Measurements from ENCODE around the gene SLCO2A1.

The SLCO2A1 gene

DNA sequence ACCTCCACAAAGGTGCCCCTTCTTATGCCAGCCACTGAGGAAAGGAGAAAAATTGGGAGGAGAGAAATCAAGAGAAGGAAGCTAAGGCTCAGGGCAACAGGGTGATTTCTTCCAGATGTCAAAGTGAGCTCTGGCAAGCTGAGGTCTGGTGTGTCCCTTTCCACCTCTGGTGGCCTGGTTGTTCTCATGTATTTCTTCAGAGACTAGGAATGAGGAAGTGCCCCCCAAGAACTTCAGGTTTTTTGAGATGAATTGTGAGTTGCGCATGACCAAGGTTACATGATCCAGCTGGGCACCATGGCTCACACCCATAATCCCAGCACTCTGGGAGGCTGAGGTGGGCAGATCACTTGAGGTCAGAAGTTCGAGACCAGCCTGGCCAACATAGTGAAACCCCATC is 139.7 kb downstream of the SLCO2A1 start:
- no peaks in the 10 kb centered on the region for H3K9me3 ChIP-seq (ENCODE audit: control insufficient read depth, insufficient read depth, low read length)
- H3K4me3 ChIP-seq (ENCODE audit: low read length) = no peak overlapping the region
- WGBS (ENCODE audit: insufficient coverage, insufficient read length) = no CpG with 5 or more reads among the region's 2 CpGs
- H3K27me3 ChIP-seq (ENCODE audit: control insufficient read depth, insufficient read depth, low read length) = peaks cover 3% of the 10 kb centered on the region; the same call in 1 of the 2 replicates
- no peak for DNase-seq (ENCODE audit: low read depth, low spot score)
- no peaks in the 10 kb centered on the region for H3K36me3 ChIP-seq (ENCODE audit: control insufficient read depth, insufficient read depth, low read length)
- H3K4me1 ChIP-seq (ENCODE audit: control insufficient read depth, insufficient read depth, low read length) = peaks cover 3% of the 10 kb centered on the region
- H3K27ac ChIP-seq (ENCODE audit: low read length) = no peak overlapping the region

GRCh38 chr3:133888726-133889340 is 140.9 kb downstream of the SLCO2A1 start:
- no peaks in the 10 kb centered on the region for H3K9me3 ChIP-seq (ENCODE audit: control insufficient read depth, insufficient read depth, low read length)
- no peak overlapping the region for H3K4me3 ChIP-seq (ENCODE audit: low read length)
- peaks cover under 1% of the 10 kb centered on the region; the same call in 1 of the 2 replicates for H3K4me1 ChIP-seq (ENCODE audit: control insufficient read depth, insufficient read depth, low read length)
- H3K27ac ChIP-seq (ENCODE audit: low read length) = no peak overlapping the region
- no peak for DNase-seq (ENCODE audit: low read depth, low spot score)
- H3K36me3 ChIP-seq (ENCODE audit: control insufficient read depth, insufficient read depth, low read length) = no peaks in the 10 kb centered on the region
- WGBS (ENCODE audit: insufficient coverage, insufficient read length) = no CpG with 5 or more reads among the region's 9 CpGs
- peaks cover 3% of the 10 kb centered on the region; the same call in 1 of the 2 replicates for H3K27me3 ChIP-seq (ENCODE audit: control insufficient read depth, insufficient read depth, low read length)

DNA sequence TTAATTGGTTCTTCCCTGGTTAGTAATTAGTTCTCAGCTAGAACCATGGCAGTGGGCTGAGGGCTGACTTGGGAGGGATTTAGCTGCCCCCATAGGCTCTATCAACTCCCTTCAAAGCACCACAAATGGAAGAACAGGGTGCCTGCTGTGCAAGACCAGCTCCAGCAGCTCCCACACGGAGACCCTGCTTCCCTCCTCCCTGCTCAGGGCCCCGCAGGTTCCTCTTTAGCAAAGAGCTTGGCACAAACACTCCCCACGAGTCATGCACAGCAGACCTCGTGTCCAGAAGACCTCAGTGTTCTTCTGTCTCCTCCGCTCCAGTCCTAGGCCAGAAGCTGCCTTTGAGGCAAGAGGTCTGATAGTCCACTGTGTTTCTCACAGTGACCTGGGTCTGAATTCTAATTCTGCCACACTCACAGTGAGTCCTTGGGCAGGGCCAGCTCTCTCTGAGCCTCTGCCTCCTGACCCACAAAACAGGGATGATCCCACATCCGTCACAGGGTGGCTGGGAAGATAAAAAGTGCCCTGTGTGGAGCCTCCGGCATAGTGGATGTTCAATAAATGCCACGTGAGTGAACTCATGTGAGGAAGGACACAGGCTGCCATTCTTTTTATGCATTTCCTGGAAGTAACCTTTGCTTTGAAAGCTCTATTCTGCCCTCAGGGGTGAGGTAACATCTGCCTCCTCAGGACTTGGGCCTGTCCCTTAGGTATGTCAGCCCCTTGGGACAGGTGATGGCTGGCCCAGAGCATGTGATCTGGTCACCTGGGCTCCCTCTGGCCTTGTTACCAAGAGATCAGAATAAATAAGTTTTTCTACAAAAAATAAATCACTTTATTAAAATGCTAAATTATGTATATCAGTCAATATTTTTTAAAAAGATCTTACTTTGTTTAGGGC is 141.7 kb downstream of the SLCO2A1 start:
- Histone ChIP-seq H3K36me3 (ENCODE audit: control insufficient read depth, insufficient read depth, low read length) (no peaks in the 10 kb centered on the region), H3K4me1 (ENCODE audit: control insufficient read depth, insufficient read depth, low read length) (no peaks in the 10 kb centered on the region), H3K9me3 (ENCODE audit: control insufficient read depth, insufficient read depth, low read length) (no peaks in the 10 kb centered on the region), H3K27me3 (ENCODE audit: control insufficient read depth, insufficient read depth, low read length) (no peaks in the 10 kb centered on the region), H3K27ac (ENCODE audit: low read length) (no peak overlapping the region), H3K4me3 (ENCODE audit: low read length) (no peak overlapping the region)
- no CpG with 5 or more reads among the region's 8 CpGs for WGBS (ENCODE audit: insufficient coverage, insufficient read length)
- no peak for DNase-seq (ENCODE audit: low read depth, low spot score)

GRCh38 chr3:133887074-133887802 is 142.5 kb downstream of the SLCO2A1 start:
- Histone ChIP-seq H3K36me3 (ENCODE audit: control insufficient read depth, insufficient read depth, low read length) (no peaks in the 10 kb centered on the region), H3K27me3 (ENCODE audit: control insufficient read depth, insufficient read depth, low read length) (no peaks in the 10 kb centered on the region), H3K27ac (ENCODE audit: low read length) (no peak overlapping the region), H3K4me1 (ENCODE audit: control insufficient read depth, insufficient read depth, low read length) (no peaks in the 10 kb centered on the region), H3K9me3 (ENCODE audit: control insufficient read depth, insufficient read depth, low read length) (no peaks in the 10 kb centered on the region), H3K4me3 (ENCODE audit: low read length) (no peak overlapping the region)
- WGBS (ENCODE audit: insufficient coverage, insufficient read length) = no CpG with 5 or more reads among the region's 4 CpGs
- DNase-seq (ENCODE audit: low read depth, low spot score) = no peak

- no peak for DNase-seq (ENCODE audit: low read depth, low spot score)
- no CpG with 5 or more reads among the region's 7 CpGs for WGBS (ENCODE audit: insufficient coverage, insufficient read length)
- no peaks in the 10 kb centered on the region for H3K9me3 ChIP-seq (ENCODE audit: control insufficient read depth, insufficient read depth, low read length)
- H3K4me3 ChIP-seq (ENCODE audit: low read length) = no peak overlapping the region
- no peak overlapping the region for H3K27ac ChIP-seq (ENCODE audit: low read length)
- H3K4me1 ChIP-seq (ENCODE audit: control insufficient read depth, insufficient read depth, low read length) = no peaks in the 10 kb centered on the region
- no peaks in the 10 kb centered on the region for H3K27me3 ChIP-seq (ENCODE audit: control insufficient read depth, insufficient read depth, low read length)
- no peaks in the 10 kb centered on the region for H3K36me3 ChIP-seq (ENCODE audit: control insufficient read depth, insufficient read depth, low read length)
These were observed 143.5 kb downstream of the SLCO2A1 start for GRCh38 chr3:133886031-133886722.

DNA sequence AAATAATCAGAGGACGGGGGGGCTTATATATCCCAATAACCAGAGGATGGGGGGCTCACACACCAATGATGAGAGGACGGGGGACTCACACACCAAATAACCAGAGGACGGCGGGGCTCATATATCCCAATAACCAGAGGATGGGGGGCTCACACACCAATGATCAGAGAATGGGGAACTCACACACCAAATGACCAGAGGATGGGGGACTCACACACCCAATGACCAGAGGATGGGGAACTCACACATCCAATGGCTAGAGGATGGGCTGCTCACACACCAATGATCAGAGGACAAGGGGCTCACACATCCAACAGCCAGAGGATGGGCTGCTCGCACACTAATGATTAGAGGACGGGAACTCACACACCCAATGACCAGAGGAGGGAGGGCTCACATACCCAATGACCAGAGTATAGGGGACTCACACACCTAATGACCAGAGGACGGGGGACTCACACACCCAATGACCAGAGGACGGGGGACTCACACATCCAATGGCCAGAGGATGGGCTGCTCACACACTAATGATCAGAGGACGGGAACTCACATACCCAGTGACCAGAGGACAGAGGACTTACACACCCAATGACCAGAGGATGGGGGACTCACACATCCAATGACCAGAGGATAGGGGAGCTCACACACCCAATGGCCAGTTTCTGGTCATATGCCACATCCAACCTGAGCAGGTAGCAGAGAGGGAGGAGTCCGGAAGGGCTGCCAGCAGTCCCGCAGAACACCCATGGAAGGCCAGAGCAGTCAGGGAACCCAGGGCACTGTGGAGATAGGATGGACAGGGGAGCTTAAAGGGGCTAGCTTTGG is 144.6 kb downstream of the SLCO2A1 start:
- no peak for DNase-seq (ENCODE audit: low read depth, low spot score)
- Histone ChIP-seq H3K36me3 (ENCODE audit: control insufficient read depth, insufficient read depth, low read length) (no peaks in the 10 kb centered on the region), H3K4me1 (ENCODE audit: control insufficient read depth, insufficient read depth, low read length) (no peaks in the 10 kb centered on the region), H3K27me3 (ENCODE audit: control insufficient read depth, insufficient read depth, low read length) (no peaks in the 10 kb centered on the region), H3K4me3 (ENCODE audit: low read length) (no peak overlapping the region), H3K27ac (ENCODE audit: low read length) (no peak overlapping the region), H3K9me3 (ENCODE audit: control insufficient read depth, insufficient read depth, low read length) (no peaks in the 10 kb centered on the region)
- whole genome bisulfite sequencing (ENCODE audit: insufficient coverage, insufficient read length) = no CpG with 5 or more reads among the region's 11 CpGs

DNA sequence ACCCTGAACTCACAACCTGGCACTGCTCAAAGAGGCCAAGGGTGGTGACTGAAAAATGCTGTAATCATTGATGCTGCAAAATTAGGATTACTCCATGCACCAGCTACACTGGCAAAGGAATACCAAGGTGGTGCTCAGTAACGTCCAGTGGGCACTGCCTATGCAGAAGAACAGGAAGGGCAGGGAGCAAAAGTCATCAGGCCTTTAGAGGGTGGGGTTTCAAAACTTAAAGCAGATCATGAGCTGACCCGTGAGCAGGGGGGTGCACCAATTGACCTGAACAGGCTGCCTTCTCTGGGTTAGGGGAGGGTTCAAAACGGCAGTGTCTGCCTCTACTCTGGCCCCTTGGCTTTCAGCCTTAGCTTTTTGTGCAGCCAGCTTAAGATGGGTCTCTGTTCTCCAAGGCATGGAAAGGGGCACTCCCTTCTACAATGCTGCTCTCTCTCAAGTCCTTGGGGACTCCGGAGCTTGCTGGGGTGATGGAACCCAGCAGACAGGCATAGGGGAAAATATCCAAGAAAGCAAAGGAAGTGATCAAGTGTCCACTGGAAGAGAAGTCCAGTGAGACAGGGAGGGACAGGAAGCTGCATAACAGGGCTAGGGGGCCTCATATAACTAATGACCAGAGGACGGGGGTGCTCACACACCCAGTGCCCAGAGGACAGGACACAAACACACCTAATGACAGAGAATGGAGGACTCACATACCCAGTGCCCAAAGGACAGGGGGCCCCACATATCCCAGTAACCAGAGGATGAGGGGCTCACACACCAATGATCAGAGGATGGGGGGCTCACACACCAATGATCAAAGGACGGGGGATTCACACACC is 145.5 kb downstream of the SLCO2A1 start:
- H3K4me3 ChIP-seq (ENCODE audit: low read length) = no peak overlapping the region
- no peak overlapping the region for H3K27ac ChIP-seq (ENCODE audit: low read length)
- no peaks in the 10 kb centered on the region for H3K27me3 ChIP-seq (ENCODE audit: control insufficient read depth, insufficient read depth, low read length)
- no peaks in the 10 kb centered on the region for H3K9me3 ChIP-seq (ENCODE audit: control insufficient read depth, insufficient read depth, low read length)
- no CpG with 5 or more reads among the region's 6 CpGs for WGBS (ENCODE audit: insufficient coverage, insufficient read length)
- H3K36me3 ChIP-seq (ENCODE audit: control insufficient read depth, insufficient read depth, low read length) = no peaks in the 10 kb centered on the region
- H3K4me1 ChIP-seq (ENCODE audit: control insufficient read depth, insufficient read depth, low read length) = no peaks in the 10 kb centered on the region
- DNase-seq (ENCODE audit: low read depth, low spot score) = no peak

DNA sequence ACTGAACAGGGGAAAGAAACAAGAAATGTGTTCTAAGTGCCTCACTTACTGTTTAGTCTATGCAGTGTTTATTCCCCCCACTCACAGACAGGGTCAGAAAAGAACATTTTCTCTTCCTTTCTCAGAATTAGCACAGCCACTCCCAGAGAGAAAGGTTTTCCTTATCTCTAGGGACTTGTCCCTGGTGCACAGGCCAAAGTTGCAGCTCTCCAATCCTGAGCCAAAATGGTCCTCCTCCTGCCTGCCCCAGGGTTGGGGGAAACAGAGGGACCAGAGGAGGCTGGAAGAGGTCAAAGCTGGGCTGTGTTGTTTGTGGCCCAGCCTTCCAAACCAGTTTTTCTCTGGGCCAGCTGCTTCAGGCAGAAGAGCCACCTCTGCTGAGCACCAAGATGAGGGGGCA is 146.1 kb downstream of the SLCO2A1 start:
- Histone ChIP-seq H3K4me1 (ENCODE audit: control insufficient read depth, insufficient read depth, low read length) (no peaks in the 10 kb centered on the region), H3K9me3 (ENCODE audit: control insufficient read depth, insufficient read depth, low read length) (no peaks in the 10 kb centered on the region), H3K4me3 (ENCODE audit: low read length) (no peak overlapping the region), H3K27ac (ENCODE audit: low read length) (no peak overlapping the region), H3K27me3 (ENCODE audit: control insufficient read depth, insufficient read depth, low read length) (no peaks in the 10 kb centered on the region), H3K36me3 (ENCODE audit: control insufficient read depth, insufficient read depth, low read length) (no peaks in the 10 kb centered on the region)
- no peak for DNase-seq (ENCODE audit: low read depth, low spot score)

DNA sequence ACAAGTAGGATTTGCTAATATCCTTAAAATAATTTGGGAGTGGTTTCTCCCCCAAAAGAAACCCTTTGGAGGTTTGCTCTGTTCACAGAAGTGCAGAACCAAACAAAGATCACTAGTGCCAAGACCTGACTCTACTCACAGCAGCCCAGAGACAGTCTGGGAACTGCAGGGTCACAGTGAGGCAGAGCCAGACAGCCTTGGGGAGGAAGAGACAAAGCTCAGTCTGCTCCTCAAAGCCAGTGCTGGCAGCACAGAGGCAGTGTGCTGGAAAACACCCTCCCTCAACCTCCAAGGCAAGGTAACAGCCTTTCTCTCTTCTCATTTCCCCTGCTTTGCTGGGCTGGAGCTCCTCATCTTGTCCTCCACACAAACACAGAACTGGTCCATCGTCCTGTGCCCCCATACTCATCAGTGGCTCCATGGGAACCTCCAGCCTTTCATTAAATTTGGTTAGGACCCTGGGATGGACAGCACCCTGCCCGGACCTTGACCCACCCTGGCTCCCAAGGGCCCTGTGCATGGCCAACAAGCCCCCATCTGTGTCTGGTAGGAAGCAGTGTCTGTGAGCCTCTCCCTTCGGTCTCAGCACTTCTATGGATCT is 146.6 kb downstream of the SLCO2A1 start:
- no peak overlapping the region for H3K4me3 ChIP-seq (ENCODE audit: low read length)
- WGBS (ENCODE audit: insufficient coverage, insufficient read length) = no CpG with 5 or more reads among the region's 3 CpGs
- no peak for DNase-seq (ENCODE audit: low read depth, low spot score)

More for the DNA sequence above, 146.6 kb downstream of the SLCO2A1 start:
- Histone ChIP-seq H3K27ac (ENCODE audit: low read length) (no peak overlapping the region), H3K36me3 (ENCODE audit: control insufficient read depth, insufficient read depth, low read length) (no peaks in the 10 kb centered on the region), H3K4me1 (ENCODE audit: control insufficient read depth, insufficient read depth, low read length) (no peaks in the 10 kb centered on the region), H3K9me3 (ENCODE audit: control insufficient read depth, insufficient read depth, low read length) (no peaks in the 10 kb centered on the region), H3K27me3 (ENCODE audit: control insufficient read depth, insufficient read depth, low read length) (no peaks in the 10 kb centered on the region)

Measured in iPS DF 6.9 (cell line).